Endothelial cell of umbilical vein (primary cell): ENCODE data around the gene ELL2. TPM values are rescaled to one million over a fixed set of nuclear protein-coding genes. Genes with fewer than 3 reads are reported as not detected.
A peak's percentile ranks its signal among the peaks of the same experiment; 100 is the strongest.

Source experiments
- BruUV-seq: library from RNA; stranded (reverse); fragments of 400-500 nt; replicated peaks from 2 replicates; lab custom pipeline; 2021; lab: Mats Ljungman, UMichigan
- CTCF ChIA-PET: fragments of 300-600, 350-600 bp; sonication (Branson Sonifier 250); formaldehyde crosslinking; loops from one replicate; lab custom pipeline; 2021; ENCODE audit warnings: antibody characterized with exemption, inconsistent platforms; lab: Charles Lee
- POLR2A ChIA-PET: fragments of 300-600, 350-600 bp; sonication (Branson Sonifier 250); formaldehyde crosslinking; loops from one replicate; lab custom pipeline; 2021; ENCODE audit warnings: antibody characterized with exemption, inconsistent platforms; lab: Charles Lee
- DNase-seq: peaks from one replicate; pipeline ENCODE4 v3.0.0-alpha.2; 2011; ENCODE audit warnings: low read depth, low spot score
- FAIRE-seq: peaks from 2 replicates; lab custom pipeline; 2011; peaks lifted over from hg19 to GRCh38; lab: Jason Lieb, UNC
- H2AFZ ChIP-seq: 2 replicates; pipeline ENCODE4 v1.6.0; 2012; ENCODE audit warnings: low read depth, low read length, control low read depth, inconsistent platforms
- H3K27ac ChIP-seq: 2 replicates; pipeline ENCODE4 v1.5.1; 2011; ENCODE audit warnings: low read depth, mild to moderate bottlenecking, control low read depth, low read length, moderate library complexity; ENCODE audit not compliant: insufficient read depth
- H3K27me3 ChIP-seq, 2 experiments: 2 replicates each; pipeline versions ENCODE4 v1.6.0 to v1.6.1; 2011; ENCODE audit warnings: low read length in 2 of 2, mixed read lengths in 1 of 2; ENCODE audit not compliant: control insufficient read depth in 2 of 2, insufficient read depth in 2 of 2
- H3K36me3 ChIP-seq, 2 experiments: 2 replicates in 1 of 2; 3 replicates in 1 of 2; pipeline ENCODE4 v1.5.1; 2011; ENCODE audit warnings: low read length in 2 of 2, mild to moderate bottlenecking in 1 of 2, moderate library complexity in 1 of 2; ENCODE audit not compliant: control insufficient read depth in 2 of 2, insufficient read depth in 2 of 2; ENCODE audit errors: extremely low read depth in 1 of 2
- H3K4me1 ChIP-seq: 3 replicates; pipeline ENCODE4 v1.5.1; 2011; ENCODE audit warnings: mild to moderate bottlenecking, low read length; ENCODE audit not compliant: control insufficient read depth, insufficient read depth; ENCODE audit errors: extremely low read depth
- H3K4me2 ChIP-seq: 2 replicates; pipeline ENCODE4 v1.6.1; 2011; ENCODE audit warnings: low read length, control low read depth, mixed read lengths; ENCODE audit not compliant: insufficient read depth
- H3K4me3 ChIP-seq, 3 experiments: fragments of 200-600 bp in 1 of 3; sonication (generic), shearing (Covaris generic) in 1 of 3; replicated peaks in 1 of 3; 2 replicates each; pipeline ENCODE4 v1.5.1; 2011 to 2016; ENCODE audit warnings: control low read depth in 3 of 3, low read length in 3 of 3, mild to moderate bottlenecking in 2 of 3, inconsistent platforms in 1 of 3, low read depth in 1 of 3, moderate library complexity in 1 of 3; ENCODE audit not compliant: insufficient read depth in 1 of 3
- H3K79me2 ChIP-seq: 2 replicates; pipeline ENCODE4 v1.6.0; 2012; ENCODE audit warnings: low read length, inconsistent platforms; ENCODE audit not compliant: control insufficient read depth, insufficient read depth
- H3K9ac ChIP-seq: replicated peaks from 2 replicates; pipeline ENCODE3; 2011; ENCODE audit warnings: low read length, control low read depth; ENCODE audit not compliant: insufficient read depth; ENCODE audit errors: extremely low read depth
- H3K9me1 ChIP-seq: replicated peaks from 3 replicates; pipeline ENCODE4 v1.6.0; 2011; ENCODE audit warnings: mild to moderate bottlenecking, low read length; ENCODE audit not compliant: control insufficient read depth, insufficient read depth; ENCODE audit errors: extremely low read depth
- H3K9me3 ChIP-seq: replicated peaks from 2 replicates; pipeline ENCODE4 v1.5.1; 2012; ENCODE audit warnings: low read length, inconsistent platforms; ENCODE audit not compliant: control insufficient read depth, insufficient read depth
- H4K20me1 ChIP-seq: replicated peaks from 2 replicates; pipeline ENCODE3; 2011; ENCODE audit warnings: mild to moderate bottlenecking, low read length; ENCODE audit not compliant: control insufficient read depth, insufficient read depth; ENCODE audit errors: extremely low read depth
- CTCF ChIP-seq, 2 donors: IDR thresholded peaks; 1 replicate in 1 of 2; 2 replicates in 1 of 2; pipeline ENCODE4 v1.5.1; 2011; ENCODE audit warnings: low read length in 2 of 2, mild to moderate bottlenecking in 2 of 2, moderate library complexity in 2 of 2, control low read depth in 1 of 2, inconsistent platforms in 1 of 2, low read depth in 1 of 2; ENCODE audit not compliant: insufficient read depth in 1 of 2; ENCODE audit errors: extremely low read depth in 1 of 2
- FOS ChIP-seq: IDR thresholded peaks from 2 replicates; pipeline ENCODE4 v1.6.1; 2011; ENCODE audit warnings: mild to moderate bottlenecking, low read length, moderate library complexity, borderline replicate concordance; ENCODE audit not compliant: insufficient read depth
- GATA2 ChIP-seq: IDR thresholded peaks from 2 replicates; pipeline ENCODE4 v1.7.0; 2011; ENCODE audit warnings: low read depth, mild to moderate bottlenecking, moderate library complexity, mixed read lengths, low read length; ENCODE audit not compliant: insufficient read length, insufficient read depth
- JUN ChIP-seq: IDR thresholded peaks from 2 replicates; pipeline ENCODE4 v1.6.1; 2011; ENCODE audit warnings: borderline replicate concordance, low read depth; ENCODE audit not compliant: insufficient read length, insufficient read depth
- MAX ChIP-seq: IDR thresholded peaks from 2 replicates; pipeline ENCODE4 v1.6.1; 2011; ENCODE audit not compliant: insufficient read depth, insufficient read length
- MYC ChIP-seq: IDR thresholded peaks from one replicate; pipeline ENCODE4 v1.6.1; 2011; ENCODE audit warnings: mild to moderate bottlenecking, low read depth, low read length
- POLR2A ChIP-seq: IDR thresholded peaks from 2 replicates; pipeline ENCODE4 v1.6.1; 2012; ENCODE audit warnings: low read depth, mild to moderate bottlenecking, control low read depth, low read length
- POLR2AphosphoS5 ChIP-seq: IDR thresholded peaks from 2 replicates; pipeline ENCODE4 v1.6.1; 2012; ENCODE audit warnings: low read depth, mild to moderate bottlenecking, control low read depth, low read length, moderate library complexity; ENCODE audit not compliant: insufficient read depth
- dilution Hi-C: fragments of 300-500 bp; cut with MboI; formaldehyde crosslinking; loops from one replicate; pipeline ENCODE4 v1.15.0; 2019; ENCODE audit warnings: low sequenced_read_pairs; ENCODE audit not compliant: extremely low pct_ligation_motif_present
- intact Hi-C: fragments of 100-400 bp; cut with micrococcal nuclease; formaldehyde crosslinking; loops from one replicate; pipeline ENCODE4 v1.10.0; 2022
- polyA plus RNA-seq, 4 experiments: library from polyadenylated mRNA; depleted of rRNA in 3 of 4; stranded (reverse) in 3 of 4; unstranded in 1 of 4; fragments of >200 nt; gene quantifications; 2 replicates each; pipeline versions ENCODE4 v1.2.1 to v1.2.3, GENCODE V29; 2011 to 2012; ENCODE audit warnings: missing spikeins in 1 of 4
- total RNA-seq: library from RNA; stranded (reverse); gene quantifications from 2 replicates; pipeline ENCODE4 v1.2.3, GENCODE V29; 2021

ELL2 gene
- total and polyA plus RNA-seq, 2 donors (not counting 3 experiments of a cell fraction or from before 2014, with no cell fraction given): 6.8 to 26.0 TPM

GRCh38 chr5:95960667-95961616 is 709 bp downstream of the ELL2 start:
- intact Hi-C loops: loop anchor here (1.0 to 5.0 kb wide), 8 partner anchors 100 to 446 kb away; partner anchors contain the start of genes RFESD and RHOBTB3
- FAIRE-seq (peak; percentile 12), DNase-seq (peak; percentile 84)
- Histone ChIP-seq H3K9me3 (no peaks in the 10 kb centered on the region), H3K9me1 (no peaks in the 10 kb centered on the region), H3K4me2 (peak overlapping the region; percentile 74), H3K4me3 (peak overlapping the region; percentile 66 to 94 (median 79)), H2AFZ (peak overlapping the region; percentile 76), H3K27me3 (no peaks in the 10 kb centered on the region), H3K27ac (peak overlapping the region; percentile 88), H3K9ac (peak overlapping the region; percentile 92), H3K4me1 (peaks cover 12% of the 10 kb centered on the region), H4K20me1 (no peaks in the 10 kb centered on the region), H3K36me3 (no peaks in the 10 kb centered on the region), H3K79me2 (peaks cover 46% of the 10 kb centered on the region)
- peak; percentile 74 to 85 for TF ChIP-seq CTCF (IDR thresholded peaks at IDR 0.05; ENCODE audit: extremely low read depth in 1 of 2, insufficient read depth in 1 of 2, low read depth in 1 of 2, low read length in 2 of 2)
- TF ChIP-seq GATA2: no peak
- TF ChIP-seq MYC: no peak
- TF ChIP-seq FOS: no peak
- TF ChIP-seq MAX: no peak
- TF ChIP-seq POLR2A: peak; percentile 4
- peak; percentile 58 for TF ChIP-seq POLR2AphosphoS5
- no peak for TF ChIP-seq JUN
- ChIA-PET POLR2A (no interaction called here), CTCF (interaction anchor here (0.7 to 7.0 kb wide), 19 partner anchors 12 to 384 kb away, joined by 3 to 107 read pairs (median 4); partner anchors contain the start of gene RFESD)
- BruUV-seq: no TSS peak
- dilution Hi-C loops: loop anchor here (25.0 kb wide), 1 partner anchor 376 kb away; no protein-coding TSS in a partner anchor
